HG02798 (cell line): ENCODE data around the gene TERB1.
A peak's percentile ranks its signal among the peaks of the same experiment; 100 is the strongest.
"Not testable (repeated sequence)": the region's sequence is repeated elsewhere in the genome, so short reads cannot be mapped to it uniquely, and the experiment has no call there.

Experiments used
- ATAC-seq: cut with Tn5 transposase; IDR thresholded peaks from one replicate; pipeline ENCODE4 v1.9.1; 2021; ENCODE audit warnings: mild to moderate bottlenecking; ENCODE audit not compliant: unreplicated experiment, poor library complexity

The TERB1 gene

GRCh38 chr16:66830422-66831404 is 29.3 kb upstream of the TERB1 start, which contains the start of gene NAE1:
Gene NAE1 (minus strand): TSS chr16:66830976. CDS start chr16:66830899, 77 bp downstream.
- ATAC-seq: peak; percentile 95

DNA sequence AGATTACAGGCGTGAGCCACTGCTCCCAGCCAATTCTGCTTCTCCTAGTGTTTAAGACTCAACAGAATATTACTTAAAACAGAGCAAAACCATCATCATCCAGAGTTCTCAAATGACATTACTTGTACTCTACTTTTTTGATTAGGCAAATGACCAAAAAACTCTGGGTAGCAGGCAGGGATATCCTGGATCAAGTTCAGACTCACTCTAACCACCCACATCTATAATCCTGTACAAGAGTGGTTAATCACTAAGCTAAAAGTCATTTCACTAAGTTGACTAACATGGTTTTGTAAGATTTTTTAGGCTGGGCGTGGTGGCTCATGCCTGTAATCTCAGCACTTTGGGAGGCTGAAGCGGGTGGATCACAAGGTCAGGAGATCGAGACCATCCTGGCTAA is 22.6 kb upstream of the TERB1 start:
- ATAC-seq: no peak

- no peak for ATAC-seq
Observed at GRCh38 chr16:66814734-66815133, 13.3 kb upstream of the TERB1 start.

- no peak for ATAC-seq
Observed at GRCh38 chr16:66811043-66811442, 9.7 kb upstream of the TERB1 start.

- no peak for ATAC-seq
Observed at GRCh38 chr16:66810391-66810790, 9.0 kb upstream of the TERB1 start.

GRCh38 chr16:66809765-66810164 is 8.4 kb upstream of the TERB1 start:
- no peak for ATAC-seq

GRCh38 chr16:66802159-66802558 is 775 bp upstream of the TERB1 start:
- ATAC-seq: no peak

DNA sequence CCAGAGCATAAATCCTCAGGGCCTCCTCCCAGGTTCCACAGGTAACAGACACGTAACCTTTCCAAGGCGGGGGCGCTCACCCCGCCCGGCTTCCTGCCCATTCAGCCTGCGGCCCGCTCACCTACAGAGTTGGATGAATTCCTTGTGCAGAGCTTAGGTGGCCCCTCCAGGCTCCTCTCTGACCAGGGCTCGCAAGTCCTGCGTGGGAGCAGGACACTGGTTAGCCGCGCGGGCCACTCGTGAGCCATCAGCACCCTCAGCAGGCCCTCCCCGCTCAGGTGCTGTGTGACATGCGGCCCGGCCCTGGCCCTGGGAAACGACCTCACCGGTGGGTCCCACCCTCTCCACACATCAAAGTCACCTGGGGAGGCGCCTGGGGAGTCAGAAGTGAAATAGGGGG is 528 bp downstream of the TERB1 start:
- no peak for ATAC-seq

DNA sequence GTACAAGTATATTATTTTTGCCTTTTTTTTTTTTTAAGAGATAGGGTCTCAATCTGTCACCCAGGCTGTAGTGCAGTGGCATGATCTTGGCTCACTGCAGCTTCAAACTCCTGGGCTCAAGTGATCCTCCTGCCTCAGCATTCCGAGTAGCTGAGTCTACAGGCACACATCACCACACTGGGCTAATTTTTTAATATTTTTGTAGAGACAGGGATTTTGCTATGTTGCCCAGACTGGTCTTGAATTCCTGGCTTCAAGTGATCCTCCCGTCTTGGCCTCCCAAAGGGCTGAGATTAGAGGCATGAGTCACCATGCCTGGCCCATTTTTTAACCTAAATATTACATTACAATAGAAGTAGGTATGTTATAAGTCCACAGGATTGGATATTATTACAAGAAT is 3.2 kb downstream of the TERB1 start:
- ATAC-seq: no peak

- ATAC-seq: not testable (repeated sequence)
Observed at GRCh38 chr16:66793984-66794383, 7.4 kb downstream of the TERB1 start.

GRCh38 chr16:66790130-66790733 is 11.2 kb downstream of the TERB1 start:
- no peak for ATAC-seq

- no peak for ATAC-seq
Observed at GRCh38 chr16:66787427-66787826, 14.0 kb downstream of the TERB1 start.

DNA sequence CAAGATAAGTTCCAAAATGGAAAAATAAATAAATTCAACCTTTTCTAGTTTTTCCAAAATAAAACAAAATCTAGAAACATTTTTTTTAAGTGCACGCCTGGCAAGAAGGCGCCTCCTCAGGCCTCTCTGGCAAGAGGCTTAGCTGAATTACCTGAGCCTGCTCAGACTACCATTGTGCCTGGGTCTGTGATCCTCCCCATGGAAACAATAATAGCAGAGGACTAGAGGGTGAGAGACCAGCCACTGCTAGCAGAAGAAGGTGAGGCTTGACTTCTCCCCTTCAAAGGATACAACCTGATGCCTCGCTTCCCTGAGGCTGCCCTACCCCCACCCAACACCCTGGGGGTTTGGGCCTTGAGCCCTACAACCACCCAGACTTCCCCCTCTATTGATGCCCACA is 14.8 kb downstream of the TERB1 start:
- ATAC-seq: no peak

- ATAC-seq: no peak
Observed at GRCh38 chr16:66776457-66776856, 24.9 kb downstream of the TERB1 start.

DNA sequence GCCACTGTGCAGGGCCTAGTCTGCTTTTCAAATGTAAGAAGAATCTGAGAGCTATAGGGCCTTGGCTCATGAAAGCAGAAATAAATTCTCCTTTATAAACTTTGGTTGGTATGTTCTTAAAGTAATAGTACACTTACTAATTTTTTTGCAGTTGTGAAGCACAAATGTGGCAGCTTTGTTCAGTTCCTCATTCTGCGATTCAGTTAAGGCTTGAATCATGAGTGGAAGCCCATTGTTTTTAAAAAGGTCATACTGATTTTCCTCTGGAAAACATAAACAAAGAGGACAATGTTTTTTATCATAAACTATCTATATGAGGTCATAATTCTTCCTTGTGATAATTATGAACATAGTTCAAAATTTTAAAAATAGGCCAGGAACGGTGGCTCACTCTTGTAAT is 26.4 kb downstream of the TERB1 start:
- ATAC-seq: no peak

GRCh38 chr16:66758086-66758485 is 43.3 kb downstream of the TERB1 start:
- ATAC-seq: no peak

DNA sequence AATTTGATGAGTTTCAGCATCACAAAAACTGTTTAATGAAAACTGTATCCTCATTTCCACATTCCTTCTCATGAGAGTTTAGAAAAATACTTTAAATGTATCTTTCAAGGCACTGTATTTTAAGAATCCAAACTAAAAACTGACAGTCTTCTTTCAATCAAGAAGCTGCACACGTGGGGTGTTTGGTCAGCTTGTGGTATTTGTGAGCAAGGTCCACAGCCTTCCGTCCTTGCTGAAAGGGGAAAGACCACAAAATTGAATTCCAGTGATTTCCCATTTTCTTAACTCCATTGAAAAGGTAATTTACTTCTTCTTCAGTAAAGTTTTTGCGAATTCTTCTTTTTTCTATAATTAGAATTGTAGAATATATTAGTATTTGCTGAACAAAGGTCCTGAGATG is 46.6 kb downstream of the TERB1 start:
- no peak for ATAC-seq

- no peak for ATAC-seq
Observed at GRCh38 chr16:66754211-66754610, 47.2 kb downstream of the TERB1 start.

DNA sequence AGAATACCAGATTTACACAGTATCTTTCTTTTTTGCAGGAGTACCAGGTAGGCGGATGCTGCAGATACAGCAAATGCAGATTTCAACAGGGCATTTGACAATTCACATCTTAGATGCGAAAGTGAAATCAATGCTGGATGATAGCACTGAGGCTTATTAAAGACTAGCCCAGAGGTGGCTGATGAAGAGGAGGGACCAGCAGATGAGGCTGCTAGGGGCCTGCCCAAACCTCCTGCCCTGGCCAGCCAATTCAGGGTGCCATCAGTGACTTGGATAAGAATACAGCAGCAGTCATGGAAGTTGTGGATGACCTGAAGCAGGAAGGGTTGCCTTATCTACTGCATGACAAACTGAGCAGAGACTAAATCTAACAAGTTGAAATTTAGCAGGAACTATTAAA is 48.4 kb downstream of the TERB1 start:
- no peak for ATAC-seq

GRCh38 chr16:66752379-66752778 is 49.0 kb downstream of the TERB1 start:
- ATAC-seq: no peak

DNA sequence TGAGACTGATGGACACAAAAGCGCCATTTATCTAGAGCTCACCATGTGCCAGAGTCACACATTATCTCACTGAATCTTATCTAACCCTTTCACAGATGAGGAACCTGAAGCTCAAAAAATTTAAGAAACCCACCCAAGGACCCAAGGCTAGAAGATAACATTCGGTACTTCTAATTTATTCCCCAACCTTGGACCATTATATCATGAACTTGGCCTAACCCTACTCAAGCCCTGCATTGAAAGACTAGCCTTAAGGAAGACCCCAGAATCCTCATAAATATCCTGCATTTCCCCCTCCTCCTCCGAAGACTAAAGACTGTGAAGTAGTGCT is 49.4 kb downstream of the TERB1 start:
- no peak for ATAC-seq
